Pancreas (tissue), 10 donors: ENCODE measurements around the gene DTD1. TPM values are rescaled to one million over a fixed set of nuclear protein-coding genes. Genes with fewer than 3 reads are reported as not detected.

ENCODE experiments used
- ATAC-seq, 4 donors: fragments of 200-7000 bp; cut with Tn5 transposase; one replicate each; pipeline versions ENCODE4 v1.8.0 to v1.9.1; 2020; ENCODE audit warnings: mild to moderate bottlenecking in 4 of 4, moderate library complexity in 4 of 4
- DNase-seq, 6 donors: peaks; one replicate each; pipeline ENCODE4 v3.0.0-alpha.2; 2020
- FAIRE-seq: peaks from 2 replicates; lab custom pipeline; 2012; peaks lifted over from hg19 to GRCh38; lab: Jason Lieb, UNC
- H3K27ac ChIP-seq, 4 donors: fragments of 200-600 bp; sonication (generic); 1 replicate in 3 of 4; 2 replicates in 1 of 4; pipeline versions ENCODE4 v1.5.0 to v1.8.0; 2020
- H3K27me3 ChIP-seq, 4 donors: fragments of 200-600 bp; one replicate each; pipeline ENCODE4 v1.8.0; 2021
- H3K36me3 ChIP-seq, 3 donors: fragments of 200-600 bp; sonication (generic) in 1 of 3; one replicate each; pipeline versions ENCODE4 v1.5.0 to v1.8.0; 2020 to 2021
- H3K4me1 ChIP-seq, 3 donors: fragments of 200-600 bp; one replicate each; pipeline ENCODE4 v1.8.0; 2021
- H3K4me3 ChIP-seq, 4 donors: fragments of 200-600 bp; sonication (generic) in 2 of 4; one replicate each; pipeline versions ENCODE4 v1.5.0 to v1.8.0; 2020 to 2021
- H3K9me3 ChIP-seq, 4 donors: fragments of 200-600 bp; one replicate each; pipeline ENCODE4 v1.8.0; 2021
- CTCF ChIP-seq, 4 donors: fragments of 200-600 bp; sonication (generic) in 3 of 4; IDR thresholded peaks; one replicate each; pipeline versions ENCODE4 v1.5.0 to v1.8.0; 2021; ENCODE audit warnings: antibody characterized with exemption in 4 of 4
- WGBS, 2 donors: extraction: QIAGEN DNeasy Blood & Tissue Kit; methylation state at CpG; one replicate each; pipeline ENCODE4 v1.1.7; 2013; 5-methylcytosine and 5-hydroxymethylcytosine counted together
- intact Hi-C, 3 donors: fragments of 100-400 bp; cut with DNase I; formaldehyde crosslinking; loops; one replicate each; pipeline versions ENCODE4 v1.11.1 to v1.14.2; 2022
- polyA plus RNA-seq, 2 donors: library from polyadenylated mRNA; stranded (reverse); fragments of 200-250 nt; gene quantifications; one replicate each; pipeline ENCODE4 v1.2.3, GENCODE V29; 2013
- total RNA-seq, 6 donors: library from RNA; stranded (reverse); fragmentation: NEBNext Ultra II Directional in 4 of 6; extraction: Animal tissue kit (Norgen Biotek cat#: 25700) in 4 of 6; gene quantifications; one replicate each; pipeline versions ENCODE4 v1.2.1 to v1.2.4, GENCODE V29; 2021 to 2023
- donor health status: healthy with polysubstance abuse.
- donor health status: DM: no; HTN: no; CAD: no; lungs with moderate emphysema.
- donor health status: DM: no; HTN: no; CAD: no.
- donor health status: control.
- donor health status: control.
- donor health status: Bipolar disorder and iron deficiency.
- donor health status: DM: yes; HTN: yes; CAD: no.
- donor health status: DM: no; HTN: no; CAD: no.
- donor health status: DM: no; HTN: no; CAD: no.
- donor health status: DM: yes; HTN: yes; CAD: no.

The DTD1 gene
- total and polyA plus RNA-seq, 8 donors = 7.4 to 20.6 (median 12.1) TPM

GRCh38 chr20:18719426-18719825 is 131.6 kb downstream of the DTD1 start:
- DNase-seq (no peak), FAIRE-seq (no peak), ATAC-seq (no peak)
- H3K9me3 ChIP-seq = no peaks in the 10 kb centered on the region
- no peak for TF ChIP-seq CTCF (IDR thresholded peaks at IDR 0.05)
- no peaks in the 10 kb centered on the region for H3K27me3 ChIP-seq
- no peaks in the 10 kb centered on the region for H3K36me3 ChIP-seq
- intact Hi-C loops = no loop called here
- H3K27ac ChIP-seq = no peak overlapping the region
- no peaks in the 10 kb centered on the region for H3K4me1 ChIP-seq
- H3K4me3 ChIP-seq = no peak overlapping the region
- 91% methylated on average over 3 of the region's 3 CpGs for WGBS, 2 donors

- DNase-seq = no peak
- Histone ChIP-seq H3K27me3 (no peaks in the 10 kb centered on the region), H3K36me3 (no peaks in the 10 kb centered on the region), H3K4me1 (no peaks in the 10 kb centered on the region), H3K4me3 (no peak overlapping the region), H3K27ac (no peak overlapping the region), H3K9me3 (no peaks in the 10 kb centered on the region)
- no peak for ATAC-seq
- 82 to 85% methylated on average over 9 of the region's 9 CpGs for whole genome bisulfite sequencing, 2 donors
- FAIRE-seq = no peak
- no peak for TF ChIP-seq CTCF (IDR thresholded peaks at IDR 0.05)
- intact Hi-C loops = no loop called here
Observed at GRCh38 chr20:18721551-18722115, 133.8 kb downstream of the DTD1 start.

GRCh38 chr20:18722371-18722770 is 134.5 kb downstream of the DTD1 start:
- H3K36me3 ChIP-seq = no peaks in the 10 kb centered on the region
- H3K27ac ChIP-seq = no peak overlapping the region
- no peak for TF ChIP-seq CTCF (IDR thresholded peaks at IDR 0.05)
- no peaks in the 10 kb centered on the region for H3K27me3 ChIP-seq
- H3K4me3 ChIP-seq = no peak overlapping the region
- no peak for FAIRE-seq
- no peak for DNase-seq
- ATAC-seq = no peak
- H3K4me1 ChIP-seq = no peaks in the 10 kb centered on the region
- intact Hi-C loops = no loop called here
- 83 to 87% methylated on average over 1 of the region's 1 CpG for WGBS, 2 donors
- H3K9me3 ChIP-seq = no peaks in the 10 kb centered on the region

GRCh38 chr20:18724077-18724476 is 136.2 kb downstream of the DTD1 start:
- Histone ChIP-seq H3K27ac (no peak overlapping the region), H3K9me3 (no peaks in the 10 kb centered on the region), H3K4me3 (no peak overlapping the region), H3K4me1 (no peaks in the 10 kb centered on the region), H3K36me3 (no peaks in the 10 kb centered on the region), H3K27me3 (no peaks in the 10 kb centered on the region)
- DNase-seq = no peak
- no peak for TF ChIP-seq CTCF (IDR thresholded peaks at IDR 0.05)
- 94 to 99% methylated on average over 3 of the region's 3 CpGs for WGBS, 2 donors
- intact Hi-C loops = no loop called here
- no peak for FAIRE-seq
- ATAC-seq = no peak

- H3K27me3 ChIP-seq = no peaks in the 10 kb centered on the region
- DNase-seq (no peak), FAIRE-seq (no peak), ATAC-seq (no peak)
- no peak for TF ChIP-seq CTCF (IDR thresholded peaks at IDR 0.05)
- no peak overlapping the region for H3K4me3 ChIP-seq
- H3K4me1 ChIP-seq = no peaks in the 10 kb centered on the region
- intact Hi-C loops = no loop called here
- H3K36me3 ChIP-seq = no peaks in the 10 kb centered on the region
- WGBS, 2 donors = 76 to 87% methylated on average over 4 of the region's 4 CpGs
- no peaks in the 10 kb centered on the region for H3K9me3 ChIP-seq
- H3K27ac ChIP-seq = no peak overlapping the region
Observed at GRCh38 chr20:18724788-18725464, 137.1 kb downstream of the DTD1 start.
